Stomach (tissue), 4 donors: Measurements from ENCODE around the gene PPP1R13B.

Experiments
- CTCF ChIP-seq, 7 experiments: fragments of 450-650 bp in 4 of 7; fragments of 200-600 bp in 3 of 7; sonication (generic) in 3 of 7; IDR thresholded peaks; one replicate each; pipeline ENCODE4 v1.5.1; 2016 to 2019; ENCODE audit warnings: antibody characterized with exemption in 7 of 7, control low read depth in 2 of 7, mild to moderate bottlenecking in 1 of 7
- EP300 ChIP-seq: sonication (generic); formaldehyde crosslinking; IDR thresholded peaks from one replicate; pipeline ENCODE4 v1.6.1; 2017; ENCODE audit warnings: antibody characterized with exemption
- POLR2A ChIP-seq, 4 donors: fragments of 450-650 bp; IDR thresholded peaks; one replicate each; pipeline ENCODE4 v1.6.1; 2016; ENCODE audit warnings: antibody characterized with exemption in 4 of 4, control low read depth in 2 of 4, mild to moderate bottlenecking in 1 of 4, moderate library complexity in 1 of 4
- POLR2AphosphoS5 ChIP-seq, 3 donors: sonication (generic); formaldehyde crosslinking; IDR thresholded peaks; one replicate each; pipeline ENCODE4 v1.6.1; 2016; ENCODE audit warnings: antibody characterized with exemption in 3 of 3

- TF ChIP-seq CTCF (IDR thresholded peaks at IDR 0.05) (no peak), POLR2A (IDR thresholded peaks at IDR 0.05) (no peak), EP300 (no peak), POLR2AphosphoS5 (IDR thresholded peaks at IDR 0.05) (no peak)
Observed at GRCh38 chr14:103705504-103706284, 141.7 kb downstream of the PPP1R13B start.
